ENCODE results near the gene ASAP2. TPM values are rescaled to one million over a fixed set of nuclear protein-coding genes. Genes with fewer than 3 reads are reported as not detected.

Gene ASAP2
- total and polyA plus RNA-seq, 9 of the 15 experiments (the other 6 are each of a cell fraction or from before 2014, with no cell fraction given) = 0.06 to 4.3 (median 3.1) TPM

GRCh38 chr2:9229470-9229820, 22.8 kb downstream of the ASAP2 start:
- no peak for DNase-seq (ENCODE audit: extremely low read depth in 1 of 4, low spot score in 3 of 4)
- Histone ChIP-seq H3K36me3 (ENCODE audit: control insufficient read depth, insufficient read depth, low read length) (no peaks in the 10 kb centered on the region), H3K79me2 (ENCODE audit: control insufficient read depth, insufficient read depth, low read length) (no peaks in the 10 kb centered on the region), H3K27me3 (ENCODE audit: control insufficient read depth in 2 of 2, insufficient read depth in 2 of 2, low read length in 2 of 2) (peaks cover 6 to 63% of the 10 kb centered on the region in 2 experiments), H3K9ac (ENCODE audit: insufficient read depth in 1 of 2, low read depth in 2 of 2, low read length in 2 of 2) (no peak overlapping the region; a peak in 1 of 4 replicates), H4K20me1 (replicated peaks; ENCODE audit: control insufficient read depth, insufficient read depth, low read length) (peaks cover 17% of the 10 kb centered on the region), H3K4me3 (no peak overlapping the region), H3K4me2 (ENCODE audit: insufficient read depth, low read length) (no peak overlapping the region), H3K9me1 (ENCODE audit: control insufficient read depth, insufficient read depth, low read length) (no peaks in the 10 kb centered on the region), H3K9me3 (replicated peaks; ENCODE audit: control insufficient read depth, insufficient read depth, low read depth, low read length) (no peaks in the 10 kb centered on the region), H3K4me1 (replicated peaks in 1 of 2; ENCODE audit: control insufficient read depth in 2 of 2, insufficient read depth in 2 of 2, low read length in 2 of 2) (peaks cover 0 to 11% of the 10 kb centered on the region in 2 experiments; a peak in 4 of 5 replicates), H3K27ac (ENCODE audit: extremely low read depth, low read depth, low read length) (no peak overlapping the region), H2AFZ (ENCODE audit: low read depth, low read length) (no peak overlapping the region)
- FAIRE-seq = no peak
- CTCF ChIA-PET (ENCODE audit: low intra/inter-chr PET ratio) = no interaction called here
- intact Hi-C loops (cut with micrococcal nuclease) = no loop called here
- in situ Hi-C loops (cut with MboI) = no loop called here
- TF ChIP-seq HDGF (IDR thresholded peaks at IDR 0.05) = no peak
- TF ChIP-seq ZNF436 (CRISPR knock-in tag; IDR thresholded peaks at IDR 0.05) = no peak
- TF ChIP-seq SP2 (IDR thresholded peaks at IDR 0.05; ENCODE audit: extremely low read depth, low read depth, low read length, poor library complexity, severe bottlenecking) = no peak
- TF ChIP-seq AFF4 (CRISPR knock-in tag; IDR thresholded peaks at IDR 0.05) = no peak
- TF ChIP-seq HCFC1 (IDR thresholded peaks at IDR 0.05; ENCODE audit: low read depth, low read length) = no peak
- TF ChIP-seq NCOA2 (IDR thresholded peaks at IDR 0.05; ENCODE audit: partially characterized antibody in 2 of 2) = no peak
- TF ChIP-seq NFIC (IDR thresholded peaks at IDR 0.05) = no peak
- no peak for TF ChIP-seq GATAD2B (IDR thresholded peaks at IDR 0.05; ENCODE audit: borderline replicate concordance)
- no peak for TF ChIP-seq HDAC2 (IDR thresholded peaks at IDR 0.05)
- no peak for TF ChIP-seq RAD51 (IDR thresholded peaks at IDR 0.05; ENCODE audit: borderline replicate concordance, low read depth)
- no peak for TF ChIP-seq SMAD3 (CRISPR knock-in tag; conservative IDR thresholded peaks at IDR 0.05)
- no peak for TF ChIP-seq STAT5A (IDR thresholded peaks at IDR 0.05; ENCODE audit: borderline replicate concordance, low read length)
- no peak for TF ChIP-seq AFF1 (IDR thresholded peaks at IDR 0.05; ENCODE audit: low read depth in 1 of 2, partially characterized antibody in 2 of 2)
- ATAC-seq = no peak
- WGBS (ENCODE audit: insufficient coverage, low coverage, missing lambda C conversion rate) = 31% methylated on average over 2 of the region's 6 CpGs
- POLR2A ChIA-PET = interaction anchor here (0.6 kb wide), 1 partner anchor 16 kb away, joined by 3 read pairs; no protein-coding TSS in a partner anchor
- BruUV-seq (replicated peaks) = no TSS peak
